Left ventricle myocardium superior (tissue), 1 donor: ENCODE results near the gene GPRIN2. TPM values are rescaled to one million over a fixed set of nuclear protein-coding genes. Genes with fewer than 3 reads are reported as not detected.
"Not testable (repeated sequence)": the region's sequence is repeated elsewhere in the genome, so short reads cannot be mapped to it uniquely, and the experiment has no call there.

ENCODE experiments used
- ATAC-seq: fragments of 200-7000 bp; cut with Tn5 transposase; one replicate; pipeline ENCODE4 v1.9.1; 2020; ENCODE audit warnings: mild to moderate bottlenecking, moderate library complexity
- DNase-seq: peaks from one replicate; pipeline ENCODE4 v3.0.0-alpha.2; 2020
- intact Hi-C: fragments of 100-400 bp; cut with micrococcal nuclease; formaldehyde crosslinking; loops from one replicate; pipeline ENCODE4 v1.11.0; 2022
- long read RNA-seq: library from polyadenylated mRNA; unstranded; transcript quantifications from one replicate; pipeline ENCODE4 v2.0.0, GENCODE V29; 2021
- total RNA-seq: library from RNA; stranded (reverse); fragmentation: NEBNext Ultra II Directional; extraction: Animal tissue kit (Norgen Biotek cat#: 25700); gene quantifications from one replicate; pipeline ENCODE4 v1.2.1, GENCODE V29; 2021
- donor health status: DM: no; HTN: yes; CAD: no; lungs with severe emphysema.

Gene GPRIN2
- total RNA-seq: not detected
- long read RNA-seq: 0 reads

GRCh38 chr10:46556515-46557318 is at the start of gene GPRIN2:
TSS of gene GPRIN2 (minus strand) at chr10:46556658. CDS start at chr10:46550736, 5,922 bp downstream.
- intact Hi-C loops: no loop called here
- DNase-seq: no peak
- peak; percentile 30 for ATAC-seq

GRCh38 chr10:46600516-46600915 is 44.1 kb upstream of the GPRIN2 start:
- intact Hi-C loops, DNase-seq, ATAC-seq: not testable (repeated sequence)

DNA sequence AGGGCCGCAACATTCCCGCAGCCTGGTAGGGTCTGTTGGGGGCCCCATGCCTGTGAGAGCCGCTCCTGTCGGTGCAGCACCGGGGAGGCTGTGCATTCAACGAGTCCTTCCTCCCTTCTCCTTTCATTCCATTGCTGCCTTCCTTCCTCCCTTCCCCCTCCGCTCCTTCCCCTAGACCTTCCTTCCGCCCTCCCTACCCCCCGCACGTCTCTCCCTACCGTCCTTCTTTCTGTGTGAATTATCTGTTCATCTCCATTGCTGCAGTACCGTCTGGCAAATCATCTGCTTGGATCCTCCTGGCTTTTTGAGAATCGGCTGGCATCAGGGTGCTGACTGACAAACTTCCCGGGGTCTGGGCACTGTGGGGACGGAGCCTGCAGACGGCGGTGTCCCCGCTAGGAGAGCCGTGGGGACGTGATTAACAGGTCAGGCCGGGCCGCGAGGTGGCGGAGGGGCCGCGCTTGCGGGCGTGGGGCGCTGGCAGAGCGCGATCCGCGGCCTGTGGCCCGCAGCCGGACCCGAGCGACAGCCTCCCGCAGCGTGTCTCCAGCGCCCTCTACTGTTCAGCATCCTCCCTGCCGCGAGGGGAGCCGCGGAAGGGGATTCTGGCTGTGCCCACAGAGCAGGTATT is 41.3 kb upstream of the GPRIN2 start:
- intact Hi-C loops: not testable (repeated sequence)
- DNase-seq: peak; percentile 68
- ATAC-seq: peak; percentile 92

- intact Hi-C loops: not testable (repeated sequence)
Measured at GRCh38 chr10:46596570-46596969, 40.1 kb upstream of the GPRIN2 start.

GRCh38 chr10:46594453-46595063 is 38.1 kb upstream of the GPRIN2 start:
- DNase-seq, intact Hi-C loops: not testable (repeated sequence)
- ATAC-seq: peak; percentile 67

More at GRCh38 chr10:46596570-46596969, 40.1 kb upstream of the GPRIN2 start:
- ATAC-seq (peak; percentile 15), DNase-seq (peak; percentile 41)

- intact Hi-C loops, ATAC-seq: not testable (repeated sequence)
Measured at GRCh38 chr10:46593307-46593706, 36.8 kb upstream of the GPRIN2 start.

DNA sequence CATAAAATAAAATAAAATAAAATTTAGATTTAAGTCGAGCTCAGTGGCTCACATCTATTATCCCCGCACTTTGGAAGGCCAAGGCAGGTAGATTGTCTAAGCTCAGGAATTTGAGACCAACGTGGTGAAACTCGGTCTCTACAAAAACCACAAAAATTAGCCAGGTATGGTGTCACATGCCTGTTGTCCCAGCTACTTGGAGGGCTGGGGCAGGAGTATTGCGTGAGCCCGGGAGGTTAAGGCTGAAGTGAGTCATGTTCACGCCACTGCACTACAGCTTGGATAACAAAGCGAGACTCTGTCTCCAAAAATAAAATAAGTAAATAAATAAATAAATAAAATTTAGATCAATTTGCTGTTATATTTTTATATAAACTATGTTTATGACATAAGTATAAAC is 34.6 kb upstream of the GPRIN2 start:
- ATAC-seq, DNase-seq, intact Hi-C loops: not testable (repeated sequence)

More at GRCh38 chr10:46593307-46593706, 36.8 kb upstream of the GPRIN2 start:
- not testable (repeated sequence) for DNase-seq

DNA sequence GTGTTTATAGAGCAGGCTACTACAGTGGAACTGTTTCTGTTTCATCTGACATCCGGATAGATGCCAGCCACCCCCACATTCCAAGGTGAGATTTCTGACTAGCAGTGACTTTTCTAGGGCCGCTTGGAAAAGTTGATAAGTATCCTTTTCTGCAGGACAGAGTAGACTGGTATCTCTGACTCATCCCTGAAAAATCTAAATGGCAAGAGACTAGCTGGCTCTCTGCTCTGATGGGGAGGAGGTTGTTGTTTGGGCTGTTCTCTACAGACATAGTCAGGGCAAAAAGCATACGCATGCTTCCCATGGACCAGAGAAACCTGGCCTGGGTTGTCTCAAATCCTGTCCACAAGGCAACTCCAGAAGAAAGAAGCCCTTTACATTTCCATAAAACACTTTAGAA is 33.1 kb upstream of the GPRIN2 start:
- DNase-seq, intact Hi-C loops, ATAC-seq: not testable (repeated sequence)

DNA sequence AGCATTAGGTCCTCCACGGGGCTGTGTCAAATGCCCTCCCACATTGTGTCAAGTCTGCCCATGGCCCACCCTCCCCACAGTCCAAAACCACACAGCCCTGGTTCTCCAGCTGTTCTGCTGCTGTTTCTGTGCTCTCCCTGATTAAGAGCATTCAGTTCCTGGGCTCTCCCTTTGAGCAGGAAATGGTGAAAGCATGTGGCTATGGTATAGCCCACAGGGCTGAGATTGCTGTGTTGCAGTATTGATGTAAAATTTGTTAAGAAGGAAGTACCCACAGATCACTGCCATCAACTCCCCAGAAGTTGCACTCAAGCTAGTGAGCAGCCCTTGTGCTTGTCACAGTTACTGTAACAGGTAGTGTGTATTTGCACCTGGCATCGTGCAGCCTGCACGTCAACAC is 31.8 kb upstream of the GPRIN2 start:
- intact Hi-C loops, DNase-seq: not testable (repeated sequence)
- ATAC-seq: peak; percentile 15

GRCh38 chr10:46587546-46587945 is 31.1 kb upstream of the GPRIN2 start:
- peak; percentile 75 for ATAC-seq
- DNase-seq, intact Hi-C loops: not testable (repeated sequence)

GRCh38 chr10:46585246-46585645 is 28.8 kb upstream of the GPRIN2 start:
- DNase-seq, intact Hi-C loops: not testable (repeated sequence)
- ATAC-seq: peak; percentile 50

GRCh38 chr10:46584196-46584595 is 27.7 kb upstream of the GPRIN2 start:
- not testable (repeated sequence) for ATAC-seq, DNase-seq

DNA sequence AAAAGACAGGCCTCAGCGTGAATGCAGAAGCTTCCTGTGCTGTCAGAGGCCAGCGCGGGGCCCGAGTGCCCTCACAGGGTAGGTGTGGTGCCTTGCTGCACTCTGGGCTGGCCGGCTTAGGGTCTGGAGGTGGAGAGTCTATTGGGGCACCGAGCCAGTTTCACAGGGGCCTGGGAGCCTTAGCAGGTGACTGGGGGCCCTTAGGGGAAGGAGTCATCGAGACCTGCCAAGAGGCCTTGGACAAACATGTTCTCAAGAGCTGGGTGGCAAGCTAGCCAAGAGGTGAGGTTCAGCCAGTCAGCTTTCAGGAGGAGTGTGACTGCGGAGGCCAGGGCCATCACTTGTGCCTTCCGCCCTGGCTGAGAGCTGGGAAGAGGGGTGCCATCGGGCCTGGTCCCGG is 26.1 kb upstream of the GPRIN2 start:
- ATAC-seq, DNase-seq, intact Hi-C loops: not testable (repeated sequence)

More at GRCh38 chr10:46584196-46584595, 27.7 kb upstream of the GPRIN2 start:
- intact Hi-C loops: not testable (repeated sequence)

GRCh38 chr10:46581997-46582396 is 25.5 kb upstream of the GPRIN2 start:
- intact Hi-C loops, ATAC-seq, DNase-seq: not testable (repeated sequence)

- DNase-seq, ATAC-seq, intact Hi-C loops: not testable (repeated sequence)
Measured at GRCh38 chr10:46579378-46579777, 22.9 kb upstream of the GPRIN2 start.

- peak; percentile 30 for DNase-seq
- intact Hi-C loops: not testable (repeated sequence)
- ATAC-seq: peak; percentile 47
Measured at GRCh38 chr10:46578474-46579178, 22.2 kb upstream of the GPRIN2 start, which contains the start of gene SYT15. TSS of gene SYT15 (plus strand) at chr10:46579128. CDS start at chr10:46579169, 41 bp downstream.

DNA sequence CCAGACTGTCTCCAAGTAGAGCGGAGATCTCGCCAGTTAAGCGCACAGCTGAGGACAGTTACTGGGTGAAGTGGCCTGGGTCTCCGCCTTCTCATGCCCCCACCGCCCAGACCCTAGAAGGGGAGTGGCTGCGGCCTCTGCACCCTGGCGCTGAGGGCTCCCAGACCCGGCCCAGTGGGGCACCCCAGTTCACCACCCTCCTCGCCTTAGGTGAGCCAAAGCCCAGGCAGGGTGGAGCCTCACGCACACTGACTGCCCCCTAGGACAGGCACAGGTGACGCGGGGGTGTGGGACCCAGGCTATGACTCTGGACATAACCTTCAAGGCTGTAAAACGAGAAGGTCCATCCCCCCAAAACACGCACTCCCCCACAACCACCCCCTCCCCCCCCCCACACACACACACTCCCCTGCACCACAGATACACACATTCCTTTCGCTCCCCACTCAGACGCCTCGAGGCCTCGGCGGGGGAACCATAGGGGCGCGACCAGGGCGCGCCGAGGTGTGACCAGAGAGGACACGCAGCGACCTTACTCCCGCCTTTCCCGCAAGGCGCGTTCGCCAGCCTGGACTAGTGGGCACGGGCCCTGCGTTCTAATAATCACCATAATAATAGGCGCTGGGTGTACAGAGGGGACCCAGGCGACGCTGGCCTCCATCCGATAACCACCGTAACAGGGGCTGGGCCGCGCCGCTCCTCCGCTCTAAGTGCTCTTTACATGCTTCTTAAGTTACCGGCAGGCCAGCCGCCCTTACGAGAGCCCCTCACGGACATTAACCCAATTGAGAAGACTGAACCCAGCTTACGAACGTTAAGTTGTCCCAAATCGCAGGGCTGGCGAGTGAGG is 21.4 kb upstream of the GPRIN2 start:
- intact Hi-C loops: not testable (repeated sequence)
- peak; percentile 19 for DNase-seq

GRCh38 chr10:46573884-46574283 is 17.4 kb upstream of the GPRIN2 start:
- DNase-seq, intact Hi-C loops, ATAC-seq: not testable (repeated sequence)

More for the DNA sequence above, 21.4 kb upstream of the GPRIN2 start:
- not testable (repeated sequence) for ATAC-seq
